HUES6 (cell line): ENCODE measurements around the gene NDUFS7.

ENCODE experiments used
- H3K27ac ChIP-seq: 2 replicates; pipeline ENCODE4 v1.7.0; 2013; ENCODE audit warnings: low read depth, mild to moderate bottlenecking, low read length, inconsistent platforms
- H3K27me3 ChIP-seq: 2 replicates; pipeline ENCODE4 v1.6.1; 2013; ENCODE audit warnings: low read length; ENCODE audit not compliant: control insufficient read depth, insufficient read depth
- H3K36me3 ChIP-seq: 2 replicates; pipeline ENCODE4 v1.6.1; 2013; ENCODE audit warnings: low read length; ENCODE audit not compliant: control insufficient read depth, insufficient read depth
- H3K4me1 ChIP-seq: 2 replicates; pipeline ENCODE4 v1.6.1; 2013; ENCODE audit warnings: low read length; ENCODE audit not compliant: control insufficient read depth, insufficient read depth
- H3K4me3 ChIP-seq: 2 replicates; pipeline ENCODE4 v1.5.1; 2013; ENCODE audit warnings: low read depth, low read length
- H3K9ac ChIP-seq: one replicate; pipeline ENCODE4 v1.6.1; 2013; ENCODE audit warnings: mild to moderate bottlenecking, low read length
- H3K9me3 ChIP-seq: 2 replicates; pipeline ENCODE4 v1.6.1; 2013; ENCODE audit warnings: low read depth, low read length; ENCODE audit not compliant: control insufficient read depth, insufficient read depth

Gene NDUFS7

GRCh38 chr19:1387684-1388636 is 4.3 kb downstream of the NDUFS7 start:
- H3K27ac ChIP-seq, result no peak overlapping the region
- H3K27me3 ChIP-seq, result no peaks in the 10 kb centered on the region
- no peak overlapping the region for H3K4me3 ChIP-seq
- no peak overlapping the region for H3K9ac ChIP-seq
- peaks cover 34% of the 10 kb centered on the region for H3K36me3 ChIP-seq
- H3K9me3 ChIP-seq, result no peaks in the 10 kb centered on the region
- no peaks in the 10 kb centered on the region for H3K4me1 ChIP-seq

- no peaks in the 10 kb centered on the region for H3K9me3 ChIP-seq
- no peaks in the 10 kb centered on the region for H3K4me1 ChIP-seq
- H3K4me3 ChIP-seq, result no peak overlapping the region
- H3K36me3 ChIP-seq, result peaks cover 40% of the 10 kb centered on the region
- no peaks in the 10 kb centered on the region for H3K27me3 ChIP-seq
- no peak overlapping the region for H3K27ac ChIP-seq
- no peak overlapping the region for H3K9ac ChIP-seq
These were observed 4.9 kb downstream of the NDUFS7 start for GRCh38 chr19:1388637-1389026.

GRCh38 chr19:1389033-1389940 is 5.6 kb downstream of the NDUFS7 start:
- Histone ChIP-seq H3K27me3 (no peaks in the 10 kb centered on the region), H3K9me3 (no peaks in the 10 kb centered on the region), H3K4me3 (no peak overlapping the region), H3K36me3 (peaks cover 40% of the 10 kb centered on the region), H3K27ac (no peak overlapping the region), H3K4me1 (no peaks in the 10 kb centered on the region), H3K9ac (no peak overlapping the region)

- Histone ChIP-seq H3K36me3 (peaks cover 40% of the 10 kb centered on the region), H3K9me3 (no peaks in the 10 kb centered on the region), H3K27me3 (no peaks in the 10 kb centered on the region), H3K9ac (no peak overlapping the region), H3K27ac (no peak overlapping the region), H3K4me1 (peaks cover 3% of the 10 kb centered on the region; the same call in 1 of the 2 replicates), H3K4me3 (no peak overlapping the region)
These were observed 7.2 kb downstream of the NDUFS7 start for GRCh38 chr19:1390890-1391423.

- no peaks in the 10 kb centered on the region for H3K27me3 ChIP-seq
- no peaks in the 10 kb centered on the region for H3K9me3 ChIP-seq
- H3K9ac ChIP-seq, result no peak overlapping the region
- peaks cover 40% of the 10 kb centered on the region for H3K36me3 ChIP-seq
- H3K4me1 ChIP-seq, result peaks cover 6% of the 10 kb centered on the region; the same call in 1 of the 2 replicates
- no peak overlapping the region for H3K27ac ChIP-seq
- no peak overlapping the region for H3K4me3 ChIP-seq
These were observed 8.7 kb downstream of the NDUFS7 start for GRCh38 chr19:1392407-1392806.

- no peaks in the 10 kb centered on the region for H3K27me3 ChIP-seq
- no peak overlapping the region for H3K4me3 ChIP-seq
- no peak overlapping the region for H3K27ac ChIP-seq
- no peaks in the 10 kb centered on the region for H3K9me3 ChIP-seq
- H3K4me1 ChIP-seq, result peaks cover 6% of the 10 kb centered on the region; the same call in 1 of the 2 replicates
- H3K36me3 ChIP-seq, result peaks cover 40% of the 10 kb centered on the region
- no peak overlapping the region for H3K9ac ChIP-seq
These were observed 9.3 kb downstream of the NDUFS7 start for GRCh38 chr19:1392939-1393530.

GRCh38 chr19:1393841-1394240 is 10.1 kb downstream of the NDUFS7 start:
- peaks cover 38% of the 10 kb centered on the region for H3K36me3 ChIP-seq
- H3K4me3 ChIP-seq, result no peak overlapping the region
- H3K27ac ChIP-seq, result no peak overlapping the region
- H3K9me3 ChIP-seq, result no peaks in the 10 kb centered on the region
- H3K4me1 ChIP-seq, result peaks cover 6% of the 10 kb centered on the region; the same call in 1 of the 2 replicates
- no peak overlapping the region for H3K9ac ChIP-seq
- H3K27me3 ChIP-seq, result no peaks in the 10 kb centered on the region

GRCh38 chr19:1394252-1395193 is 10.8 kb downstream of the NDUFS7 start:
- no peak overlapping the region for H3K4me3 ChIP-seq
- H3K27ac ChIP-seq, result no peak overlapping the region
- no peak overlapping the region for H3K9ac ChIP-seq
- no peaks in the 10 kb centered on the region for H3K27me3 ChIP-seq
- H3K9me3 ChIP-seq, result no peaks in the 10 kb centered on the region
- peaks cover 6% of the 10 kb centered on the region; the same call in 1 of the 2 replicates for H3K4me1 ChIP-seq
- peaks cover 31% of the 10 kb centered on the region for H3K36me3 ChIP-seq

GRCh38 chr19:1395194-1396018 is 11.7 kb downstream of the NDUFS7 start:
- H3K36me3 ChIP-seq, result peaks cover 27% of the 10 kb centered on the region
- no peaks in the 10 kb centered on the region for H3K9me3 ChIP-seq
- no peak overlapping the region for H3K4me3 ChIP-seq
- no peaks in the 10 kb centered on the region for H3K27me3 ChIP-seq
- H3K4me1 ChIP-seq, result peaks cover 6% of the 10 kb centered on the region; the same call in 1 of the 2 replicates
- H3K27ac ChIP-seq, result no peak overlapping the region
- no peak overlapping the region for H3K9ac ChIP-seq
